IMR-90 (cell line): Measurements from ENCODE around the gene MTHFD2L. TPM values are rescaled to one million over a fixed set of nuclear protein-coding genes. Genes with fewer than 3 reads are reported as not detected.

Source experiments
- ATAC-seq: fragments of 200-7000 bp; cut with Tn5 transposase; 2 replicates; pipeline ENCODE4 v1.9.1; 2020; ENCODE audit warnings: low read depth, mild to moderate bottlenecking, moderate library complexity
- BruUV-seq: library from RNA; stranded (reverse); fragments of 400-500 nt; replicated peaks from 2 replicates; lab custom pipeline; 2021; lab: Mats Ljungman, UMichigan
- CTCF ChIA-PET: fragments of 300-600 bp; formaldehyde crosslinking; extraction: SDS; loops from one replicate; lab custom pipeline; 2021; ENCODE audit warnings: antibody characterized with exemption; lab: Yijun Ruan, JAX
- POLR2A ChIA-PET: fragments of 300-600 bp; sonication (Branson Sonifier 250); formaldehyde crosslinking; loops from one replicate; lab custom pipeline; 2022; ENCODE audit warnings: antibody characterized with exemption; ENCODE audit not compliant: unreplicated experiment; lab: Charles Lee
- DNase-seq: peaks from one replicate; pipeline ENCODE4 v3.0.0; 2013
- H2AFZ ChIP-seq: replicated peaks from 2 replicates; pipeline ENCODE3; 2013; ENCODE audit warnings: low read length, mild to moderate bottlenecking; ENCODE audit not compliant: poor library complexity
- H2AK5ac ChIP-seq: 2 replicates; pipeline ENCODE4 v1.6.1; 2013; ENCODE audit warnings: low read depth, low read length, inconsistent platforms
- H2AK9ac ChIP-seq: replicated peaks from 2 replicates; pipeline ENCODE3; 2013; ENCODE audit warnings: mild to moderate bottlenecking, low read depth, low read length, moderate library complexity; ENCODE audit not compliant: poor library complexity
- H2BK120ac ChIP-seq: 2 replicates; pipeline ENCODE4 v1.6.1; 2013; ENCODE audit warnings: low read depth, low read length, inconsistent platforms
- H2BK15ac ChIP-seq: 3 replicates; pipeline ENCODE4 v1.6.1; 2013; ENCODE audit warnings: low read depth, low read length, inconsistent platforms
- H2BK20ac ChIP-seq: 2 replicates; pipeline ENCODE4 v1.6.1; 2013; ENCODE audit warnings: low read depth, mild to moderate bottlenecking, inconsistent platforms, low read length, moderate library complexity
- H2BK5ac ChIP-seq: 2 replicates; pipeline ENCODE4 v1.6.1; 2013; ENCODE audit warnings: mild to moderate bottlenecking, low read depth, low read length, inconsistent platforms; ENCODE audit not compliant: poor library complexity, severe bottlenecking
- H3K14ac ChIP-seq: replicated peaks from 2 replicates; pipeline ENCODE4 v1.6.1; 2013; ENCODE audit warnings: low read depth, low read length, inconsistent platforms
- H3K18ac ChIP-seq: 2 replicates; pipeline ENCODE4 v1.6.1; 2013; ENCODE audit warnings: low read depth, low read length, control low read depth
- H3K23ac ChIP-seq: 2 replicates; pipeline ENCODE4 v1.6.1; 2013; ENCODE audit warnings: low read depth, low read length, inconsistent platforms
- H3K27ac ChIP-seq: 2 replicates; pipeline ENCODE4 v1.5.1; 2013; ENCODE audit warnings: mild to moderate bottlenecking, control low read depth, low read length; ENCODE audit not compliant: insufficient read depth
- H3K27me3 ChIP-seq: 2 replicates; pipeline ENCODE4 v1.6.1; 2013; ENCODE audit warnings: low read length; ENCODE audit not compliant: control insufficient read depth, insufficient read depth
- H3K36me3 ChIP-seq: 2 replicates; pipeline ENCODE4 v1.6.1; 2013; ENCODE audit warnings: low read length, mixed read lengths; ENCODE audit not compliant: control insufficient read depth, insufficient read depth
- H3K4ac ChIP-seq: 2 replicates; pipeline ENCODE4 v1.6.1; 2013; ENCODE audit warnings: low read depth, low read length, inconsistent platforms
- H3K4me1 ChIP-seq: 2 replicates; pipeline ENCODE4 v1.6.1; 2013; ENCODE audit warnings: low read length, mixed read lengths; ENCODE audit not compliant: control insufficient read depth, insufficient read depth
- H3K4me2 ChIP-seq: 2 replicates; pipeline ENCODE4 v1.6.1; 2013; ENCODE audit warnings: low read depth, mild to moderate bottlenecking, control low read depth, low read length, moderate library complexity
- H3K4me3 ChIP-seq: 2 replicates; pipeline ENCODE4 v1.5.1; 2013; ENCODE audit warnings: low read depth, mild to moderate bottlenecking, control low read depth, low read length, moderate library complexity; ENCODE audit not compliant: insufficient read depth
- H3K56ac ChIP-seq: 2 replicates; pipeline ENCODE4 v1.6.1; 2013; ENCODE audit warnings: low read length, inconsistent platforms; ENCODE audit not compliant: insufficient read depth; ENCODE audit errors: extremely low read depth
- H3K79me1 ChIP-seq, 2 experiments: 2 replicates each; pipeline ENCODE4 v1.6.1; 2013; ENCODE audit warnings: low read length in 2 of 2, inconsistent platforms in 1 of 2, low read depth in 1 of 2
- H3K9ac ChIP-seq: 2 replicates; pipeline ENCODE4 v1.6.1; 2013; ENCODE audit warnings: low read depth, low read length, control low read depth
- H3K9me1 ChIP-seq: 2 replicates; pipeline ENCODE4 v1.6.1; 2013; ENCODE audit warnings: low read length, inconsistent platforms; ENCODE audit not compliant: insufficient read depth
- H3K9me3 ChIP-seq: 2 replicates; pipeline ENCODE4 v1.6.1; 2013; ENCODE audit warnings: low read length; ENCODE audit not compliant: control insufficient read depth, insufficient read depth
- H4K20me1 ChIP-seq: 2 replicates; pipeline ENCODE4 v1.6.1; 2013; ENCODE audit warnings: low read length, inconsistent platforms; ENCODE audit not compliant: insufficient read depth
- H4K5ac ChIP-seq: 2 replicates; pipeline ENCODE4 v1.6.1; 2013; ENCODE audit warnings: mild to moderate bottlenecking, low read depth, low read length, control low read depth
- H4K8ac ChIP-seq, 2 experiments: 2 replicates each; pipeline ENCODE4 v1.6.1; 2013; ENCODE audit warnings: low read depth in 2 of 2, low read length in 2 of 2, control low read depth in 1 of 2, inconsistent platforms in 1 of 2
- H4K91ac ChIP-seq: 2 replicates; pipeline ENCODE4 v1.6.1; 2013; ENCODE audit warnings: low read depth, low read length, inconsistent platforms; ENCODE audit not compliant: insufficient read depth
- BHLHE40 ChIP-seq: fragments of 150-350 bp; IDR thresholded peaks from 2 replicates; pipeline ENCODE4 v1.6.1; 2016; ENCODE audit warnings: mild to moderate bottlenecking, low read depth, low read length
- CEBPB ChIP-seq: IDR thresholded peaks from 2 replicates; pipeline ENCODE4 v1.6.1; 2012; ENCODE audit warnings: low read depth, low read length, improper control_type of control experiment
- CHD1 ChIP-seq: IDR thresholded peaks from 2 replicates; pipeline ENCODE4 v1.6.1; 2012; ENCODE audit warnings: low read depth, low read length, improper control_type of control experiment
- CTCF ChIP-seq: conservative IDR thresholded peaks from 2 replicates; pipeline ENCODE4 v1.5.1; 2012; ENCODE audit warnings: mild to moderate bottlenecking, low read depth, low read length, improper control_type of control experiment
- ELK1 ChIP-seq: fragments of 150-350 bp; IDR thresholded peaks from 2 replicates; pipeline ENCODE4 v1.6.1; 2016; ENCODE audit warnings: low read depth, mild to moderate bottlenecking, low read length, moderate library complexity, borderline replicate concordance
- FOS ChIP-seq: fragments of 150-350 bp; IDR thresholded peaks from 2 replicates; pipeline ENCODE4 v1.6.1; 2016; ENCODE audit warnings: low read depth, low read length
- MAFK ChIP-seq: IDR thresholded peaks from 2 replicates; pipeline ENCODE4 v1.6.1; 2012; ENCODE audit warnings: low read depth, low read length, improper control_type of control experiment
- MAZ ChIP-seq: IDR thresholded peaks from 2 replicates; pipeline ENCODE4 v1.6.1; 2012; ENCODE audit warnings: low read depth, mild to moderate bottlenecking, low read length, improper control_type of control experiment, moderate library complexity, borderline replicate concordance
- MXI1 ChIP-seq: IDR thresholded peaks from 2 replicates; pipeline ENCODE4 v1.6.1; 2012; ENCODE audit warnings: low read depth, mild to moderate bottlenecking, low read length, moderate library complexity, borderline replicate concordance
- NFE2L2 ChIP-seq: fragments of 150-350 bp; IDR thresholded peaks from 2 replicates; pipeline ENCODE4 v1.6.1; 2016; ENCODE audit warnings: low read depth, mild to moderate bottlenecking, low read length
- POLR2A ChIP-seq: IDR thresholded peaks from 2 replicates; pipeline ENCODE4 v1.6.1; 2012; ENCODE audit warnings: mild to moderate bottlenecking, low read depth, low read length
- RAD21 ChIP-seq: IDR thresholded peaks from 2 replicates; pipeline ENCODE4 v1.6.1; 2012; ENCODE audit warnings: low read length, improper control_type of control experiment
- RCOR1 ChIP-seq: IDR thresholded peaks from 2 replicates; pipeline ENCODE4 v1.6.1; 2012; ENCODE audit warnings: mild to moderate bottlenecking, low read length, improper control_type of control experiment; ENCODE audit not compliant: insufficient replicate concordance
- RFX5 ChIP-seq: IDR thresholded peaks from 2 replicates; pipeline ENCODE4 v1.8.0; 2012; ENCODE audit warnings: low read depth, mild to moderate bottlenecking, low read length, moderate library complexity
- SMC3 ChIP-seq: fragments of 150-350 bp; IDR thresholded peaks from 2 replicates; pipeline ENCODE4 v1.6.1; 2016; ENCODE audit warnings: low read depth, mild to moderate bottlenecking, antibody characterized with exemption, low read length, moderate library complexity
- USF2 ChIP-seq: fragments of 150-350 bp; IDR thresholded peaks from 2 replicates; pipeline ENCODE4 v1.6.1; 2017; ENCODE audit warnings: mild to moderate bottlenecking, antibody characterized with exemption, low read length, low read depth
- dilution Hi-C: fragments of 300-500 bp; cut with HindIII; formaldehyde crosslinking; loops from one replicate; pipeline ENCODE4 v1.14.3; 2018; ENCODE audit warnings: low sequenced_read_pairs; ENCODE audit not compliant: unreplicated experiment
- in situ Hi-C: fragments of 300-500 bp; cut with MboI; formaldehyde crosslinking; loops from 3 replicates; pipeline ENCODE4 v1.14.3; 2019; ENCODE audit warnings: low sequenced_read_pairs, inconsistent platforms, mixed read lengths
- intact Hi-C: fragments of 100-400 bp; cut with micrococcal nuclease; formaldehyde crosslinking; loops from 2 replicates; pipeline ENCODE4 v1.10.0; 2022
- polyA plus RNA-seq, 3 experiments: library from polyadenylated mRNA; depleted of rRNA; stranded (reverse); fragments of >200 nt; gene quantifications; 2 replicates each; pipeline ENCODE4 v1.2.3, GENCODE V29; 2012; ENCODE audit warnings: low replicate concordance in 1 of 3
- total RNA-seq: library from RNA; depleted of rRNA; stranded (reverse); fragments of >200 nt; gene quantifications from 2 replicates; pipeline ENCODE4 v1.2.3, GENCODE V29; 2012

MTHFD2L gene
- total and polyA plus RNA-seq, 2 of the 4 experiments (the other 2 are of a cell fraction), result 2.8 to 4.3 TPM

GRCh38 chr4:74244049-74244448, 86.1 kb downstream of the MTHFD2L start:
- H3K4me1 ChIP-seq, result no peaks in the 10 kb centered on the region
- H2BK120ac ChIP-seq, result no peak overlapping the region
- H4K5ac ChIP-seq, result no peak overlapping the region
- no peak overlapping the region for H2BK5ac ChIP-seq
- H3K4me2 ChIP-seq, result no peak overlapping the region
- H3K9me3 ChIP-seq, result no peaks in the 10 kb centered on the region
- ChIA-PET POLR2A (no interaction called here), CTCF (no interaction called here)
- no peak overlapping the region for H3K27ac ChIP-seq
- dilution Hi-C loops, result no loop called here
- in situ Hi-C loops, result no loop called here
- no peak overlapping the region for H3K23ac ChIP-seq
- H3K9ac ChIP-seq, result no peak overlapping the region
- ATAC-seq, result no peak
- H2AFZ ChIP-seq, result no peak overlapping the region
- TF ChIP-seq ELK1 (no peak), MXI1 (no peak), POLR2A (no peak), BHLHE40 (no peak), MAZ (no peak), RCOR1 (no peak), RAD21 (no peak), RFX5 (no peak), FOS (no peak), CHD1 (no peak), USF2 (no peak), CTCF (no peak), NFE2L2 (no peak), CEBPB (no peak), SMC3 (no peak), MAFK (no peak)
- H3K14ac ChIP-seq, result no peak overlapping the region
- no peak overlapping the region for H4K91ac ChIP-seq
- H3K9me1 ChIP-seq, result no peaks in the 10 kb centered on the region
- H2BK15ac ChIP-seq, result no peak overlapping the region
- BruUV-seq, result no TSS peak
- no peaks in the 10 kb centered on the region for H3K36me3 ChIP-seq
- H3K79me1 ChIP-seq, result no peaks in the 10 kb centered on the region
- no peak overlapping the region for H3K4ac ChIP-seq
- no peak for DNase-seq
- no peak overlapping the region for H4K8ac ChIP-seq
- no peak overlapping the region for H2AK5ac ChIP-seq
- no peak overlapping the region for H3K56ac ChIP-seq
- no peak overlapping the region for H2BK20ac ChIP-seq
- H3K27me3 ChIP-seq, result no peaks in the 10 kb centered on the region
- intact Hi-C loops, result no loop called here
- H4K20me1 ChIP-seq, result no peaks in the 10 kb centered on the region
- no peak overlapping the region for H2AK9ac ChIP-seq
- no peak overlapping the region for H3K18ac ChIP-seq
- no peak overlapping the region for H3K4me3 ChIP-seq
